Activated CD4-positive, alpha-beta T cell treated with anti-CD3 and anti-CD28 coated beads for 36 hours (primary cell): Measurements from ENCODE around the gene PDE8A. TPM values are rescaled to one million over a fixed set of nuclear protein-coding genes. Genes with fewer than 3 reads are reported as not detected.
"Not testable (repeated sequence)": the region's sequence is repeated elsewhere in the genome, so short reads cannot be mapped to it uniquely, and the experiment has no call there.

Experiments
- ATAC-seq: fragments of 200-7000 bp; cut with Tn5 transposase; one replicate; pipeline ENCODE4 v1.10.0; 2021; ENCODE audit warnings: mild to moderate bottlenecking, moderate library complexity
- CTCF ChIA-PET: fragments of 350-600 bp; sonication (Branson Sonifier 250); formaldehyde crosslinking; loops from one replicate; lab custom pipeline; 2021; ENCODE audit warnings: antibody characterized with exemption; lab: Charles Lee
- POLR2A ChIA-PET: fragments of 350-600 bp; sonication (Branson Sonifier 250); formaldehyde crosslinking; loops from one replicate; lab custom pipeline; 2021; ENCODE audit warnings: antibody characterized with exemption, inconsistent platforms; lab: Charles Lee
- DNase-seq: peaks from one replicate; pipeline ENCODE4 v3.0.0-alpha.2; 2020
- H3K27ac Mint-ChIP-seq: one replicate; pipeline ENCODE4 v1.8.0; 2021; ENCODE audit warnings: mixed read lengths
- H3K27me3 Mint-ChIP-seq: one replicate; pipeline ENCODE4 v1.8.0; 2021; ENCODE audit warnings: mixed read lengths
- H3K36me3 Mint-ChIP-seq: one replicate; pipeline ENCODE4 v1.8.0; 2021; ENCODE audit warnings: low read depth, mixed read lengths
- H3K4me1 Mint-ChIP-seq: one replicate; pipeline ENCODE4 v1.8.0; 2021; ENCODE audit warnings: mixed read lengths
- H3K4me3 Mint-ChIP-seq: one replicate; pipeline ENCODE4 v1.8.0; 2021; ENCODE audit warnings: mild to moderate bottlenecking, moderate library complexity, mixed read lengths
- H3K9me3 Mint-ChIP-seq: one replicate; pipeline ENCODE4 v1.8.0; 2021; ENCODE audit warnings: low read depth, mixed read lengths
- intact Hi-C, 2 experiments: fragments of 100-400 bp; cut with DNase I in 1 of 2; cut with micrococcal nuclease in 1 of 2; formaldehyde crosslinking; loops; one replicate each; pipeline versions ENCODE4 v1.14.2 to v1.15.1; 2022 to 2024; cut with DNase I, micrococcal nuclease
- total RNA-seq, 2 experiments: library from RNA; stranded (reverse); gene quantifications; one replicate each; pipeline ENCODE4 v1.2.3, GENCODE V29; 2021

The PDE8A gene
- total RNA-seq, 2 experiments from 2014 or later: 21.3 to 28.7 TPM

- H3K4me3 Mint-ChIP-seq, ATAC-seq, H3K9me3 Mint-ChIP-seq, H3K36me3 Mint-ChIP-seq, DNase-seq, POLR2A ChIA-PET, H3K27ac Mint-ChIP-seq, H3K27me3 Mint-ChIP-seq, intact Hi-C loops: not testable (repeated sequence)
- peaks cover 27% of the 10 kb centered on the region for H3K4me1 Mint-ChIP-seq
- CTCF ChIA-PET: interaction anchor here (0.7 to 1.0 kb wide), 2 partner anchors 135 to 147 kb away, joined by 3 to 5 read pairs; no protein-coding TSS in a partner anchor
Observed at GRCh38 chr15:85011724-85012123, 30.1 kb downstream of the PDE8A start.

DNA sequence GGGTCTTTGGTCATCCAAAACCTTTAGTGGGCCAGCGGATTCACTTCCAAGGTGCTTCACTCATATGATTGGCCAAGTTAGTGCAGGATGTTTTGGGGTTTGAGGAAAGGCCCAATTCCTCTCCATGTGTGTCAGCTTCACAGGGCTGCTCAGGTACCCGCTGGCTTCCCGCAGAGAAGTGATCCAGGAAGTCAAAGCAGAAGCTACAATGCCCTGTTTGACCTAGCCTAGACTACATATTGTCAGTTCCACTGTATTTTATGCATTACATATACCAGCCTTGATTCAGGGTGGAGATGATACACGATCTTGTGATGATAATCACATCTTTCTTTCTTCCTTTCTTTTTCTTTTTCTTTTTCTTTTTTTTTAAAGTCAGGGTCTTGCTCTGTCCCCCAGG lies 32.1 kb downstream of the PDE8A start:
- POLR2A ChIA-PET: no interaction called here
- CTCF ChIA-PET: interaction anchor here (1.6 kb wide), 1 partner anchor 11 kb away, joined by 8 read pairs; no protein-coding TSS in a partner anchor
- DNase-seq (no peak), ATAC-seq (no peak)
- intact Hi-C loops: no loop called here
- Mint-ChIP-seq H3K27me3 (no peaks in the 10 kb centered on the region), H3K36me3 (no peaks in the 10 kb centered on the region), H3K4me3 (no peak overlapping the region), H3K9me3 (no peaks in the 10 kb centered on the region), H3K4me1 (peaks cover 14% of the 10 kb centered on the region), H3K27ac (no peak overlapping the region)

DNA sequence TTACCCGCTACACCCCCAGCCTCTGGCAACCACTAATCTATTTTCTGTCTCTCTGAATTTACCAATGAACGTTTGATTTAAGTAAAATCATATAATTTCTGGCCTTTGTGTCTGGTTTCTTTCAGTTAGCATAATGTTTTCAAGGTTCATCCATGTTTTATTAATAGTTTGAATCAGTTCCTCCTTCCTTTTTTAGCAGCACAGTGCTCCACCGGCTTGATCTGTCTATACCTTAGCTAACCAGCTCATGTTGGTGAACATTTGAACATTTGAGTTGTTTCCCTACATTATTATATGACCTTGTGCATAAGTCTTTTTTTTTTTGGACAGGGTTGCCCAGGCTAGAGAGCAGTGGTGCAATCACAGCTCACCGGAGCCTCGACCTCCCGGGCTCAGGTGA lies 33.3 kb downstream of the PDE8A start:
- H3K27ac Mint-ChIP-seq: no peak overlapping the region
- intact Hi-C loops: no loop called here
- POLR2A ChIA-PET: no interaction called here
- H3K4me3 Mint-ChIP-seq: no peak overlapping the region
- DNase-seq (no peak), ATAC-seq (no peak)
- no peaks in the 10 kb centered on the region for H3K9me3 Mint-ChIP-seq
- peaks cover 13% of the 10 kb centered on the region for H3K4me1 Mint-ChIP-seq
- CTCF ChIA-PET: no interaction called here
- no peaks in the 10 kb centered on the region for H3K27me3 Mint-ChIP-seq
- H3K36me3 Mint-ChIP-seq: no peaks in the 10 kb centered on the region

- intact Hi-C loops: no loop called here
- no peak overlapping the region for H3K4me3 Mint-ChIP-seq
- ChIA-PET CTCF (no interaction called here), POLR2A (no interaction called here)
- H3K27me3 Mint-ChIP-seq: no peaks in the 10 kb centered on the region
- H3K9me3 Mint-ChIP-seq: no peaks in the 10 kb centered on the region
- H3K4me1 Mint-ChIP-seq: peaks cover 14% of the 10 kb centered on the region
- no peaks in the 10 kb centered on the region for H3K36me3 Mint-ChIP-seq
- no peak for ATAC-seq
- H3K27ac Mint-ChIP-seq: no peak overlapping the region
- DNase-seq: no peak
Observed at GRCh38 chr15:85016275-85016674, 34.6 kb downstream of the PDE8A start.

- DNase-seq (peak; percentile 12), ATAC-seq (peak; percentile 58)
- H3K27me3 Mint-ChIP-seq: no peaks in the 10 kb centered on the region
- H3K9me3 Mint-ChIP-seq: no peaks in the 10 kb centered on the region
- ChIA-PET POLR2A (no interaction called here), CTCF (no interaction called here)
- intact Hi-C loops: no loop called here
- H3K36me3 Mint-ChIP-seq: no peaks in the 10 kb centered on the region
- no peak overlapping the region for H3K27ac Mint-ChIP-seq
- H3K4me3 Mint-ChIP-seq: no peak overlapping the region
- H3K4me1 Mint-ChIP-seq: peaks cover 35% of the 10 kb centered on the region
Observed at GRCh38 chr15:85019815-85020590, 38.3 kb downstream of the PDE8A start.

- H3K4me3 Mint-ChIP-seq: no peak overlapping the region
- no peak for ATAC-seq
- H3K4me1 Mint-ChIP-seq: peaks cover 40% of the 10 kb centered on the region
- no peaks in the 10 kb centered on the region for H3K27me3 Mint-ChIP-seq
- no peaks in the 10 kb centered on the region for H3K9me3 Mint-ChIP-seq
- H3K36me3 Mint-ChIP-seq: no peaks in the 10 kb centered on the region
- DNase-seq: no peak
- POLR2A ChIA-PET: interaction anchor here (0.6 to 0.9 kb wide), 2 partner anchors 21 to 25 kb away, joined by 3 read pairs; no protein-coding TSS in a partner anchor
- intact Hi-C loops: no loop called here
- CTCF ChIA-PET: interaction anchor here (1.4 kb wide), 2 partner anchors 10 to 33 kb away, joined by 4 to 6 read pairs; no protein-coding TSS in a partner anchor
- H3K27ac Mint-ChIP-seq: no peak overlapping the region
Observed at GRCh38 chr15:85021409-85021808, 39.8 kb downstream of the PDE8A start.

GRCh38 chr15:85022860-85023403 lies 41.3 kb downstream of the PDE8A start:
- Mint-ChIP-seq H3K4me1 (peaks cover 49% of the 10 kb centered on the region), H3K27ac (no peak overlapping the region), H3K9me3 (no peaks in the 10 kb centered on the region), H3K4me3 (no peak overlapping the region), H3K27me3 (no peaks in the 10 kb centered on the region), H3K36me3 (no peaks in the 10 kb centered on the region)
- no peak for ATAC-seq
- CTCF ChIA-PET: interaction anchor here (1.0 kb wide), 1 partner anchor 21 kb away, joined by 8 read pairs; no protein-coding TSS in a partner anchor
- DNase-seq: no peak
- intact Hi-C loops: no loop called here
- POLR2A ChIA-PET: no interaction called here

DNA sequence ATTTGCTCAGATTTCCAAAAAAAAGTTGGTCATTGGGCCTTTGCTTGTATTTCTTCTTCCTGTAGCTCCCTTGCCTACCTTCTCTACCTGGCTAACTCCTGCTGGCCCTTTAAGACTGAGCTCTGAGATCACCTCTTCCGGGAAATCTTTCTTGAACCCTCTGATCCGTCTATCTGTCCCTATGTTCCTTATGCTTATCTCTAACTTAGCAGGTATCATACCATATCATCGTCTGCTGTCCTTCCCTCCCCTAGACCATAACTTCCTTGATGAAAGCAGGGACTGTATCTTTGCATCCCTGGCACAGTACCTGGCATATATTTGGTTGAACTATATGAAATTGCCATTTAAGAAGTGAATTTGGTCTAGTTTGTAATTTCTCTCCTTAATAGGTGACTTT lies 42.3 kb downstream of the PDE8A start:
- no peaks in the 10 kb centered on the region for H3K36me3 Mint-ChIP-seq
- no peak for DNase-seq
- CTCF ChIA-PET: no interaction called here
- POLR2A ChIA-PET: interaction anchor here (0.7 kb wide), 1 partner anchor 436 kb away, joined by 9 read pairs; no protein-coding TSS in a partner anchor
- no peak overlapping the region for H3K27ac Mint-ChIP-seq
- ATAC-seq: no peak
- intact Hi-C loops: no loop called here
- no peaks in the 10 kb centered on the region for H3K9me3 Mint-ChIP-seq
- H3K27me3 Mint-ChIP-seq: no peaks in the 10 kb centered on the region
- no peak overlapping the region for H3K4me3 Mint-ChIP-seq
- H3K4me1 Mint-ChIP-seq: peaks cover 51% of the 10 kb centered on the region

DNA sequence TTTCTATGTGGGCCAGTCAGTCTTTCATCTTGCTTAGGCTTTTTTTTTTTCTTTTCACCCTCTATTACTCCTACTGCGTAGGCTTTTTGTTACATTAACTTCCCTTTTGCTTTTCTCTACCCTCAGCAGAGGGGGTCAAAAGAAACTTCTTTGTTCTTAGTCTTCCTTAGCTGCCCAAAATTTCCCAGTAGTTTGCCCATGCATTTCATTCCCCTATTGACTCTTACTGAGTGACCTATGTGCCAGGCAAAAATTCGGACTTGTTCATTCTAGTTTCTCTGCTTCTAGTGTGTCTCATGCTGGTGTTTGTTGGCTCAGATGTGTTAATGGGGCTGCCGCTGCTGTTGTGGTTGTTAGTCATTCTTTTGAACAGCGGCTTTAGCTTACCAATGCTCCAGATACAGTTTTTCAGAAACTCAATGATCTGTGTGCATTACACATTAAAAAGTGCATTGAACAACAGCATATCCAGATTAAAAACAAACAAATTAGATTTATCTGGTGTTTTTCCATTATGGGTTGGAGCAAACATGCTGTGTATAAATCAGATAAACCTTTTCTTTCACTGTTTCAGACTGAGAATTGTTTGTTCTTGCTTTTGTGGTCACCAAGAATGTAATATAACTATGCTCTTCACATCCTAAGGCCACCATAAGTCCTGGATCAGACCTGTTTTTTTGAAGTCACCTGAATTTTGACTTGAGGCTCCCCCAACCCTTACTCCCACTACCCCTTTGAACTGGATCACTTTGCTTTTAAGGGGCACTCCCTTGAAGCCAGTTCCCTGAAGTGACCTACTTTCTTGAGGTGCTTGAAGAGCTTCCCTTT lies 43.1 kb downstream of the PDE8A start:
- Mint-ChIP-seq H3K4me1 (peaks cover 54% of the 10 kb centered on the region), H3K9me3 (no peaks in the 10 kb centered on the region), H3K4me3 (no peak overlapping the region), H3K36me3 (no peaks in the 10 kb centered on the region), H3K27me3 (no peaks in the 10 kb centered on the region), H3K27ac (no peak overlapping the region)
- intact Hi-C loops: no loop called here
- ChIA-PET CTCF (interaction anchor here (1.0 kb wide), 1 partner anchor 19 kb away, joined by 3 read pairs; no protein-coding TSS in a partner anchor), POLR2A (interaction anchor here (0.7 kb wide), 1 partner anchor 437 kb away, joined by 9 read pairs; no protein-coding TSS in a partner anchor)
- DNase-seq (peak; percentile 19), ATAC-seq (peak; percentile 77)

DNA sequence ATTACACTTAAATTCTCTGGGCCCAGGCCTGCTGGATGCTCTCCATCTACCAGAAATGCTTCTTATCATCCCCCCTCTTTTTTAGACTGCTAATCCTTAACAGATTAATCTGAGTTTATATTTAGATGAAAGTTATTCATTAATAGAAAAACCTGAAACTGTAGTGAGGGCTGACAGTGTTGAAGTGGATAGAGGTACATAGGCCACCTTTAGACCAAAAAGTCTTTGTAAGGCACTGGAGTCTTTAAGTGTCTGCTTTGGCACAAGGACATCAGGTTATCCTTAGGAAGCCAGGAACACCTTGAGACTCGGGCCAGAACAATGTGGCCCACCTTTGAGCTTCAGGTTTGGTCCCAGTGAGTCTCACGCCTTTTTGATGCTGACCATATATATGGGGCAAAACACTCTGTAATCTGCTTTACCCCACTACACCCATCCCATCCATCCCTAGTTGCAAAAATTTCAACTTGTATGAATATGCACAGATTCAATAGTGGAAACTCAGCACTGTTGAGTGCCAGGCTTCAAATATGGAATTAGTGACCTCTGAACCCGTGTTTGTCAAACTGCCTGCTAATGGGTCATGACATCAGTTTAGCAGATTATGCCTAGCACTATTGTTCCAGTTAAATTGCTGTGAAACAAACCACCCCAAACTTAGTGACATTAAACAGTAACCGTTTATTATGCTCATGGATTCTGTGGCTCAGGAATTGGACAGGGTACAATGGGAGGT lies 44.0 kb downstream of the PDE8A start:
- ChIA-PET POLR2A (no interaction called here), CTCF (interaction anchor here (1.0 kb wide), 1 partner anchor 18 kb away, joined by 3 read pairs; no protein-coding TSS in a partner anchor)
- Mint-ChIP-seq H3K27me3 (no peaks in the 10 kb centered on the region), H3K4me3 (no peak overlapping the region), H3K4me1 (peaks cover 58% of the 10 kb centered on the region), H3K27ac (no peak overlapping the region), H3K36me3 (no peaks in the 10 kb centered on the region), H3K9me3 (no peaks in the 10 kb centered on the region)
- intact Hi-C loops: no loop called here
- ATAC-seq: no peak
- no peak for DNase-seq
